ENCODE results near the gene ELOVL6. TPM values are rescaled to one million over a fixed set of nuclear protein-coding genes. Genes with fewer than 3 reads are reported as not detected.

ELOVL6 gene
- polyA plus RNA-seq, 1 donor from 2014 or later = 21.3 TPM

DNA sequence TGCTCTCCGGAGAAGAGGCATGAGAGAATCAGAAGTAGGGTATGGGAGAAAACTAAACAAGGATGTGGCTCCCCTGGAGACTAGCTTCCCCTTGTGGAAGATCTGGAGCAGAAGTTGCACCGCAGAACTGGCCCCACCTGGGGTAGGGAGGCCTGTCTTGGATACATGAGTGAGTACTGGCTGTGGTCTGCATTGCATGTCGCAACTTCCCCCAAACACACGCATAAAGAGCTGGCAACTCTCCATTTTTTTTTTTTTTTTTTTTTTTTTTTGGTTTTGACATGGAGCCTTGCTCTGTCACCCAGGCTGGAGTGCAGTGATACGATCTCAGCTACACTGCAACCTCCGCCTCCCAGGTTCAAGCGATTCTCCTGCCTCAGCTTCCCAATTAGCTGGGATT lies 165.8 kb downstream of the ELOVL6 start:
- no peaks in the 10 kb centered on the region for H3K9me3 ChIP-seq (ENCODE audit: low read length)
- H2AFZ ChIP-seq (ENCODE audit: low read depth, low read length) = no peak overlapping the region

DNA sequence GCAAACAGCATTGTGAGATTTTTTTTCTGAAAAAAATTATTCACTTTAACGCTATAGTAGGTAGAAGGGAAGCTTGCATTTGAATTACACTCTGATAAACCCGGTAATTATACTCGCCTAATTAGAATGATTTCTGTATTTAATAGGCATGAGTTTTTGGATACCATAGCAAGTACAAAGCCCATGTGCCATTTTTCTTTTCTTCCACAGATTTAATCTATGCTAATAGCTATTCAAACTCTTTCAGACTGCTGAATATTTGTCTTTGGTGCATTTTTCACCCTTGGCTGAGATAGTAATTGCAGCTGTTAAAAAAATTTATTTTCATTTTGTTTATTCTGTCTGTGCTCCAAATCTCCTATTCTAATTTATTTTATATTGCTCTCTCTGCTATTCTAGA lies 172.7 kb downstream of the ELOVL6 start:
- Histone ChIP-seq H2AFZ (ENCODE audit: low read depth, low read length) (no peak overlapping the region), H3K4me2 (ENCODE audit: low read length) (no peak overlapping the region), H3F3A (ENCODE audit: insufficient read depth, low read length, poor library complexity, severe bottlenecking) (no peaks in the 10 kb centered on the region), H3K4me3 (ENCODE audit: low read length) (no peak overlapping the region), H3K9me3 (ENCODE audit: low read length) (no peaks in the 10 kb centered on the region), H3K27me3 (ENCODE audit: insufficient read depth, low read depth, low read length) (no peaks in the 10 kb centered on the region), H3K79me2 (replicated peaks; ENCODE audit: insufficient read depth, low read length) (no peaks in the 10 kb centered on the region), H4K20me1 (ENCODE audit: insufficient read depth) (no peaks in the 10 kb centered on the region), H3K9me2 (ENCODE audit: insufficient read depth, low read length) (no peaks in the 10 kb centered on the region), H3K36me3 (ENCODE audit: insufficient read depth, low read length) (no peaks in the 10 kb centered on the region), H3K27ac (ENCODE audit: low read length) (no peak overlapping the region), H3K9ac (ENCODE audit: low read length) (no peak overlapping the region)
- no peak for TF ChIP-seq RAD21 (conservative IDR thresholded peaks at IDR 0.05)
- TF ChIP-seq, protein P1, sequence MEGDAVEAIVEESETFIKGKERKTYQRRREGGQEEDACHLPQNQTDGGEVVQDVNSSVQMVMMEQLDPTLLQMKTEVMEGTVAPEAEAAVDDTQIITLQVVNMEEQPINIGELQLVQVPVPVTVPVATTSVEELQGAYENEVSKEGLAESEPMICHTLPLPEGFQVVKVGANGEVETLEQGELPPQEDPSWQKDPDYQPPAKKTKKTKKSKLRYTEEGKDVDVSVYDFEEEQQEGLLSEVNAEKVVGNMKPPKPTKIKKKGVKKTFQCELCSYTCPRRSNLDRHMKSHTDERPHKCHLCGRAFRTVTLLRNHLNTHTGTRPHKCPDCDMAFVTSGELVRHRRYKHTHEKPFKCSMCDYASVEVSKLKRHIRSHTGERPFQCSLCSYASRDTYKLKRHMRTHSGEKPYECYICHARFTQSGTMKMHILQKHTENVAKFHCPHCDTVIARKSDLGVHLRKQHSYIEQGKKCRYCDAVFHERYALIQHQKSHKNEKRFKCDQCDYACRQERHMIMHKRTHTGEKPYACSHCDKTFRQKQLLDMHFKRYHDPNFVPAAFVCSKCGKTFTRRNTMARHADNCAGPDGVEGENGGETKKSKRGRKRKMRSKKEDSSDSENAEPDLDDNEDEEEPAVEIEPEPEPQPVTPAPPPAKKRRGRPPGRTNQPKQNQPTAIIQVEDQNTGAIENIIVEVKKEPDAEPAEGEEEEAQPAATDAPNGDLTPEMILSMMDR (IDR thresholded peaks at IDR 0.05; ENCODE audit: poor library complexity, severe bottlenecking) = no peak
- no peak for TF ChIP-seq POLR2AphosphoS5 (IDR thresholded peaks at IDR 0.05)
- no peak for TF ChIP-seq TAF1 (IDR thresholded peaks at IDR 0.05; ENCODE audit: low read depth)
- TF ChIP-seq SMC3 (conservative IDR thresholded peaks at IDR 0.05; ENCODE audit: poor library complexity) = no peak
- TF ChIP-seq, protein P2, sequence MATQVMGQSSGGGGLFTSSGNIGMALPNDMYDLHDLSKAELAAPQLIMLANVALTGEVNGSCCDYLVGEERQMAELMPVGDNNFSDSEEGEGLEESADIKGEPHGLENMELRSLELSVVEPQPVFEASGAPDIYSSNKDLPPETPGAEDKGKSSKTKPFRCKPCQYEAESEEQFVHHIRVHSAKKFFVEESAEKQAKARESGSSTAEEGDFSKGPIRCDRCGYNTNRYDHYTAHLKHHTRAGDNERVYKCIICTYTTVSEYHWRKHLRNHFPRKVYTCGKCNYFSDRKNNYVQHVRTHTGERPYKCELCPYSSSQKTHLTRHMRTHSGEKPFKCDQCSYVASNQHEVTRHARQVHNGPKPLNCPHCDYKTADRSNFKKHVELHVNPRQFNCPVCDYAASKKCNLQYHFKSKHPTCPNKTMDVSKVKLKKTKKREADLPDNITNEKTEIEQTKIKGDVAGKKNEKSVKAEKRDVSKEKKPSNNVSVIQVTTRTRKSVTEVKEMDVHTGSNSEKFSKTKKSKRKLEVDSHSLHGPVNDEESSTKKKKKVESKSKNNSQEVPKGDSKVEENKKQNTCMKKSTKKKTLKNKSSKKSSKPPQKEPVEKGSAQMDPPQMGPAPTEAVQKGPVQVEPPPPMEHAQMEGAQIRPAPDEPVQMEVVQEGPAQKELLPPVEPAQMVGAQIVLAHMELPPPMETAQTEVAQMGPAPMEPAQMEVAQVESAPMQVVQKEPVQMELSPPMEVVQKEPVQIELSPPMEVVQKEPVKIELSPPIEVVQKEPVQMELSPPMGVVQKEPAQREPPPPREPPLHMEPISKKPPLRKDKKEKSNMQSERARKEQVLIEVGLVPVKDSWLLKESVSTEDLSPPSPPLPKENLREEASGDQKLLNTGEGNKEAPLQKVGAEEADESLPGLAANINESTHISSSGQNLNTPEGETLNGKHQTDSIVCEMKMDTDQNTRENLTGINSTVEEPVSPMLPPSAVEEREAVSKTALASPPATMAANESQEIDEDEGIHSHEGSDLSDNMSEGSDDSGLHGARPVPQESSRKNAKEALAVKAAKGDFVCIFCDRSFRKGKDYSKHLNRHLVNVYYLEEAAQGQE (IDR thresholded peaks at IDR 0.05; ENCODE audit: borderline replicate concordance) = no peak
- TF ChIP-seq EP300 (conservative IDR thresholded peaks at IDR 0.05; ENCODE audit: poor library complexity, severe bottlenecking) = no peak
- no peak for TF ChIP-seq EZH2 (IDR thresholded peaks at IDR 0.05; ENCODE audit: borderline replicate concordance, insufficient read depth, low read length, poor library complexity, severe bottlenecking)
- no peak for TF ChIP-seq MXI1 (conservative IDR thresholded peaks at IDR 0.05; ENCODE audit: poor library complexity, severe bottlenecking)

More for the DNA sequence above, 165.8 kb downstream of the ELOVL6 start:
- no peaks in the 10 kb centered on the region for H3K27me3 ChIP-seq (ENCODE audit: insufficient read depth, low read depth, low read length)
- no peaks in the 10 kb centered on the region for H4K20me1 ChIP-seq (ENCODE audit: insufficient read depth)
- H3K9ac ChIP-seq (ENCODE audit: low read length) = no peak overlapping the region
- no peaks in the 10 kb centered on the region for H3K36me3 ChIP-seq (ENCODE audit: insufficient read depth, low read length)
- no peak overlapping the region for H3K4me3 ChIP-seq (ENCODE audit: low read length)
- no peak for TF ChIP-seq EZH2 (IDR thresholded peaks at IDR 0.05; ENCODE audit: borderline replicate concordance, insufficient read depth, low read length, poor library complexity, severe bottlenecking)
- TF ChIP-seq, protein P2 (IDR thresholded peaks at IDR 0.05; ENCODE audit: borderline replicate concordance) = no peak
- TF ChIP-seq POLR2AphosphoS5 (IDR thresholded peaks at IDR 0.05) = no peak
- TF ChIP-seq, protein P1 (IDR thresholded peaks at IDR 0.05; ENCODE audit: poor library complexity, severe bottlenecking) = no peak
- TF ChIP-seq SMC3 (conservative IDR thresholded peaks at IDR 0.05; ENCODE audit: poor library complexity) = no peak
- TF ChIP-seq EP300 (conservative IDR thresholded peaks at IDR 0.05; ENCODE audit: poor library complexity, severe bottlenecking) = no peak
- no peak for TF ChIP-seq TAF1 (IDR thresholded peaks at IDR 0.05; ENCODE audit: low read depth)
- no peak for TF ChIP-seq RAD21 (conservative IDR thresholded peaks at IDR 0.05)
- TF ChIP-seq MXI1 (conservative IDR thresholded peaks at IDR 0.05; ENCODE audit: poor library complexity, severe bottlenecking) = no peak
- no peaks in the 10 kb centered on the region for H3K79me2 ChIP-seq (replicated peaks; ENCODE audit: insufficient read depth, low read length)
- no peaks in the 10 kb centered on the region for H3F3A ChIP-seq (ENCODE audit: insufficient read depth, low read length, poor library complexity, severe bottlenecking)
- H3K9me2 ChIP-seq (ENCODE audit: insufficient read depth, low read length) = no peaks in the 10 kb centered on the region
- H3K27ac ChIP-seq (ENCODE audit: low read length) = no peak overlapping the region
- no peak overlapping the region for H3K4me2 ChIP-seq (ENCODE audit: low read length)
